ENCODE results near the gene ESX1.

ESX1 gene

DNA sequence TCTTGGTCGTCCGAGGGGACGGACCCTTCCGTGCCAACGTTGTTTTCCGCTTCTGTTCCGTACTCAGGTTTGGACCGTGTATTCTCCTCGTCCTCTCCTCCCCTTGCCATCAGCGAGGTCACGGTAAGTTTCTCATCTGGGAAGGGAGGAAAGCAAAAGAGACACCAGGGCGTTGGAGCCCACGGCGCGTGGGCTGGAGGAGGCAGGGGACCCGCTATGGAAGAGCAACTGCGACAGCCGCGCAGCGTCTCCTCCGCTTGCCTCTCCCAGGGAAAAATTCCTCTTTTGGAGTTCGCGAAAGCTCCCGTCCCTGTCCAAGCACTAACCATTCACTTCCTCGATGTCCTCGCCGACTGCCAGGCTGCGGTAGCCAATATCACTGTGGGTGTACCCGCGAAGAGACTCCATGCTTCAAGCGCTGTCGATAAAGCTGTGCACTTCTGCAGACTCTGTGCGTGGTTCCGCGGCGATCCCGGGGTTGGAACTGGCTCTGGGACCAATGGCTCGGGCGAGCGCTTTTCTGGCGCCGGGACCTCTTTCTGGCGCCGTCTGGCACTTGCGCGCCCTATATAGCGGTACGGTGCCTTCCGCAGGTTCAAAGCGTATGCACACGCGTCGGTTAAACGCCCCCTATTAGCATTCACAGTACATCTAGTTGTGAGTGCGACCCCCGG, at the start of gene ESX1:
Gene ESX1 (minus strand): TSS at position 492 of the 674 bp plus-strand sequence. CDS start 84 bp downstream, at position 408.
- H3K27ac ChIP-seq: no peak within 1 kb of the TSS
- no peak for TF ChIP-seq Cebpa-rat (IDR thresholded peaks at IDR 0.05)
- no peaks in the 10 kb centered on the region for H3K4me1 ChIP-seq
- no peaks in the 10 kb centered on the region for H3K36me3 ChIP-seq
- H3K4me3 ChIP-seq: peak within 1 kb of the TSS in 3 of 10 experiments; percentile 0 to 19 (median 10); a peak in 2 of 20 replicates
- no peaks in the 10 kb centered on the region for H4K20me1 ChIP-seq
- peaks cover 20 to 34% (median 28%) of the 10 kb centered on the region in 11 experiments for H3K9me3 ChIP-seq (replicated peaks in 1 of 11)
- H3K27me3 ChIP-seq: peaks cover 33 to 48% (median 41%) of the 10 kb centered on the region in 11 experiments
- H3K9ac ChIP-seq: no peak within 1 kb of the TSS
- H3K4me2 ChIP-seq: no peak within 1 kb of the TSS

GRCh38 chrX:104295636-104296035, 40.9 kb upstream of the ESX1 start:
- Histone ChIP-seq H3K36me3 (no peaks in the 10 kb centered on the region), H3K4me2 (peak overlapping the region in 6 of 11 experiments; percentile 20 to 49 (median 34); a peak in 9 of 22 replicates), H3K9me3 (replicated peaks in 1 of 11) (no peaks in the 10 kb centered on the region), H3K27ac (no peak overlapping the region), H3K9ac (no peak overlapping the region), H3K27me3 (no peaks in the 10 kb centered on the region), H4K20me1 (no peaks in the 10 kb centered on the region), H3K4me1 (peaks cover 0 to 6% (median 4%) of the 10 kb centered on the region in 10 experiments; a peak in 7 of 20 replicates), H3K4me3 (no peak overlapping the region)
- TF ChIP-seq Cebpa-rat (IDR thresholded peaks at IDR 0.05): no peak

DNA sequence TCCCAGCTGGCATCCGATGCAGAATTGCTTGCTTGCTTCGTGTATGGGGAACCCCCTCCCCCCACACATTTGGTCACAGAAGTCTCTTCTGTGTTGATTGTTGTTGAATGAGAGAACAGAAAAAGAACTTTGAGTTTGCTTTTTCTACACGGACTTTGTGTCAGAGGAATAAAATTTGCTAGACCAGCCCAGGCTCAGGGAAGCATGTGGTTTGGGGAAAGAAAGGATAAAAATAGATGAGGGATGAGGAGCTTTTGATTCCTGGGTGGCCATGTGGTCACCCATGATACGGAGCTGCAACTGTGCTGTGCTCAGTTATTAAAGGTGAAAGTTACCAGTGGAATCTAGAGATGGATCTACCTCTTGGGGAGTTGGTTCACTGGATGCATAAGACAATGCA, 34.2 kb upstream of the ESX1 start:
- no peak overlapping the region for H3K27ac ChIP-seq

DNA sequence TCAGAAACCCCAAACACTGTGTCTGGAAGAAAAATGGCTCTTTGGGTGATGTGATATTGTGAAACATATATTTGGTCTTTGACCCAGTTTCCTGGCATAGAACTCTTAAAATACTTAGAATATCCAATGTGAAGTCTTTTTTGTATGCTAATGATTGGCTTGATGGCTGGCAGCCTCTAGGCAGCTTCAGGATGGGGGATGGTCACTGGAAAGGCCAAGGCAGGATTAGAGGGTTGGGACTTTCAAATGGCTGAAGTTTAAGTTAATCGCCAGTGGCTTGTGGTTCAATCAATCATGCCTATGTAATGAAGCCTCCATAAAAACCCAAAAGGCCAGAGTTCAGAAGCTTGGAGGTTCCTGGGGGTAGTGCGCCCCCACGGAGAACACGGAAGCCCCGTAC, 33.5 kb upstream of the ESX1 start:
- Histone ChIP-seq H3K4me2 (no peak overlapping the region), H3K4me3 (no peak overlapping the region), H3K27ac (no peak overlapping the region), H3K9me3 (replicated peaks in 1 of 11) (no peaks in the 10 kb centered on the region), H3K36me3 (no peaks in the 10 kb centered on the region), H3K4me1 (0 out of 20 replicates have a peak, but pooled peaks cover 0 to 5% (median 0%) of the 10 kb centered on the region in 10 experiments), H4K20me1 (no peaks in the 10 kb centered on the region), H3K9ac (no peak overlapping the region), H3K27me3 (no peaks in the 10 kb centered on the region)
- TF ChIP-seq Cebpa-rat (IDR thresholded peaks at IDR 0.05): no peak

More for the DNA sequence above, 34.2 kb upstream of the ESX1 start:
- no peaks in the 10 kb centered on the region for H4K20me1 ChIP-seq
- no peak overlapping the region for H3K4me2 ChIP-seq
- H3K4me3 ChIP-seq: no peak overlapping the region
- H3K9me3 ChIP-seq (replicated peaks in 1 of 11): no peaks in the 10 kb centered on the region
- H3K27me3 ChIP-seq: no peaks in the 10 kb centered on the region
- H3K36me3 ChIP-seq: no peaks in the 10 kb centered on the region
- no peak overlapping the region for H3K9ac ChIP-seq
- TF ChIP-seq Cebpa-rat (IDR thresholded peaks at IDR 0.05): no peak
- H3K4me1 ChIP-seq: 0 out of 20 replicates have a peak, but pooled peaks cover 0 to 5% (median 0%) of the 10 kb centered on the region in 10 experiments

- H3K4me2 ChIP-seq: no peak overlapping the region
- no peak for TF ChIP-seq Cebpa-rat (IDR thresholded peaks at IDR 0.05)
- H3K4me3 ChIP-seq: no peak overlapping the region
- no peak overlapping the region for H3K27ac ChIP-seq
- H3K9ac ChIP-seq: no peak overlapping the region
- no peaks in the 10 kb centered on the region for H3K36me3 ChIP-seq
- H3K27me3 ChIP-seq: no peaks in the 10 kb centered on the region
- no peaks in the 10 kb centered on the region for H3K4me1 ChIP-seq
- H3K9me3 ChIP-seq (replicated peaks in 1 of 11): no peaks in the 10 kb centered on the region
- no peaks in the 10 kb centered on the region for H4K20me1 ChIP-seq
These were observed 30.5 kb upstream of the ESX1 start for GRCh38 chrX:104285201-104285600.

- Histone ChIP-seq H3K4me3 (no peak overlapping the region), H3K36me3 (no peaks in the 10 kb centered on the region), H3K4me1 (no peaks in the 10 kb centered on the region), H3K9ac (no peak overlapping the region), H3K27me3 (no peaks in the 10 kb centered on the region), H3K9me3 (replicated peaks in 1 of 11) (no peaks in the 10 kb centered on the region), H3K4me2 (no peak overlapping the region), H3K27ac (no peak overlapping the region), H4K20me1 (no peaks in the 10 kb centered on the region)
- no peak for TF ChIP-seq Cebpa-rat (IDR thresholded peaks at IDR 0.05)
These were observed 29.8 kb upstream of the ESX1 start for GRCh38 chrX:104284507-104284906.

DNA sequence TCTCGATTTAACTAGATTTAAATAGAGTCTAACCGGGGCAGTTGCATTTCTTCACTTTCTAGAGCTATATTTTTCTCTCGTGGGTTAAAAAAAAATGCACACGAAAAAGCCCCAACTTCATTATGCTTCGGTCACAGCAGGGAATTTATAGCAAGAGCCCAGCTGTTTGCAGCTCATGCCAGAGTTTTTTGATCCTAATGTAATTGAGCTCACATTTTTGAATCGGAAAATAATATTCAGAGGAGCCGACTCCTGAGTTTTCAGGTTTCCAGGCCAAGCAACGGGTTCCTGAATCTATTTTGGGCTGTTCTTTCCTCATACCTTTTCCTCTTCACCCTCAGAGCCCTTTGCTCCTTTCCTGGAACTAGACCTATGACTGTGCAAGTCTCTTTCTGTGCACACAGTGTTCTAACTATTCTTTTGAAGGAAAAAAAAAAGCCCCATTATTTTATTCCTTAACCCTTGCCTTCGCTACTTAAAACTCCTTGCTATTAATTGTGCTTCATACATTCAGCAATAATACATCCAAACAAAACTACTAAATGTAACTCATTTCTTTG, 27.5 kb upstream of the ESX1 start:
- TF ChIP-seq Cebpa-rat (IDR thresholded peaks at IDR 0.05): no peak
- Histone ChIP-seq H3K4me3 (no peak overlapping the region), H3K27me3 (no peaks in the 10 kb centered on the region), H3K4me1 (no peaks in the 10 kb centered on the region), H4K20me1 (no peaks in the 10 kb centered on the region), H3K9me3 (replicated peaks in 1 of 11) (no peaks in the 10 kb centered on the region), H3K36me3 (no peaks in the 10 kb centered on the region), H3K27ac (no peak overlapping the region), H3K9ac (no peak overlapping the region), H3K4me2 (no peak overlapping the region)

- Histone ChIP-seq H3K9ac (no peak overlapping the region), H3K27ac (no peak overlapping the region), H3K36me3 (no peaks in the 10 kb centered on the region), H3K4me1 (no peaks in the 10 kb centered on the region), H3K4me2 (no peak overlapping the region), H3K4me3 (no peak overlapping the region), H3K27me3 (no peaks in the 10 kb centered on the region), H3K9me3 (replicated peaks in 1 of 11) (no peaks in the 10 kb centered on the region), H4K20me1 (no peaks in the 10 kb centered on the region)
- TF ChIP-seq Cebpa-rat (IDR thresholded peaks at IDR 0.05): no peak
These were observed 26.8 kb upstream of the ESX1 start for GRCh38 chrX:104281564-104281963.

- no peak overlapping the region for H3K4me3 ChIP-seq
- no peak overlapping the region for H3K9ac ChIP-seq
- H3K9me3 ChIP-seq (replicated peaks in 1 of 11): no peaks in the 10 kb centered on the region
- H3K27ac ChIP-seq: no peak overlapping the region
- H3K4me1 ChIP-seq: no peaks in the 10 kb centered on the region
- H4K20me1 ChIP-seq: no peaks in the 10 kb centered on the region
- no peaks in the 10 kb centered on the region for H3K27me3 ChIP-seq
- H3K4me2 ChIP-seq: no peak overlapping the region
- H3K36me3 ChIP-seq: no peaks in the 10 kb centered on the region
- no peak for TF ChIP-seq Cebpa-rat (IDR thresholded peaks at IDR 0.05)
These were observed 25.9 kb upstream of the ESX1 start for GRCh38 chrX:104280609-104281008.
